Stimulated activated CD4-positive, alpha-beta T cell treated with anti-CD3 and anti-CD28 coated beads, Interleukin-1b, Interleukin-23, amount 100 ng/mL, for 24 hours (primary cell): ENCODE measurements around the gene ZNF438.

Source experiments
- DNase-seq, 4 experiments: peaks; one replicate each; pipeline ENCODE4 v3.0.0-alpha.2; 2020; ENCODE audit warnings: low read depth in 4 of 4, low spot score in 1 of 4

The ZNF438 gene

GRCh38 chr10:31014161-31014875 lies 17.3 kb downstream of the ZNF438 start:
- no peak for DNase-seq

GRCh38 chr10:31013331-31013730 lies 18.3 kb downstream of the ZNF438 start:
- no peak for DNase-seq

- no peak for DNase-seq
These were observed 20.0 kb downstream of the ZNF438 start for GRCh38 chr10:31011665-31012022.

- no peak for DNase-seq
These were observed 20.5 kb downstream of the ZNF438 start for GRCh38 chr10:31011017-31011664.

- no peak for DNase-seq
These were observed 21.6 kb downstream of the ZNF438 start for GRCh38 chr10:31010062-31010461.

GRCh38 chr10:31005895-31006294 lies 25.8 kb downstream of the ZNF438 start:
- no peak for DNase-seq

- DNase-seq, result no peak
These were observed 27.0 kb downstream of the ZNF438 start for GRCh38 chr10:31004611-31005193.

- DNase-seq, result no peak
These were observed 29.9 kb downstream of the ZNF438 start for GRCh38 chr10:31001740-31002139.

GRCh38 chr10:31000867-31001266 lies 30.8 kb downstream of the ZNF438 start:
- DNase-seq, result no peak

- no peak for DNase-seq
These were observed 31.4 kb downstream of the ZNF438 start for GRCh38 chr10:31000071-31000782.

GRCh38 chr10:30999070-30999712 lies 32.5 kb downstream of the ZNF438 start:
- no peak for DNase-seq

GRCh38 chr10:30997536-30998235 lies 34.0 kb downstream of the ZNF438 start:
- DNase-seq, result no peak

- DNase-seq, result no peak
These were observed 35.1 kb downstream of the ZNF438 start for GRCh38 chr10:30996481-30997005.

- DNase-seq, result no peak
These were observed 36.4 kb downstream of the ZNF438 start for GRCh38 chr10:30995081-30995770.

GRCh38 chr10:30993155-30993554 lies 38.5 kb downstream of the ZNF438 start:
- no peak for DNase-seq

GRCh38 chr10:30992681-30993080 lies 39.0 kb downstream of the ZNF438 start:
- no peak for DNase-seq

- DNase-seq, result no peak
These were observed 40.0 kb downstream of the ZNF438 start for GRCh38 chr10:30991647-30992011.

- no peak for DNase-seq
These were observed 40.6 kb downstream of the ZNF438 start for GRCh38 chr10:30990971-30991646.

GRCh38 chr10:30990351-30990750 lies 41.3 kb downstream of the ZNF438 start:
- DNase-seq, result no peak
